GM12873 (cell line): ENCODE data around the gene RET.

Experiments
- CTCF ChIP-seq: IDR thresholded peaks from 2 replicates; pipeline ENCODE4 v1.5.1; 2012; ENCODE audit warnings: low read depth, mild to moderate bottlenecking, moderate library complexity, low read length, control low read depth; ENCODE audit not compliant: insufficient read depth; ENCODE audit errors: missing control alignments

Gene RET

GRCh38 chr10:43055217-43055616 lies 21.7 kb upstream of the RET start:
- no peak for TF ChIP-seq CTCF

GRCh38 chr10:43055991-43056567 lies 20.8 kb upstream of the RET start:
- TF ChIP-seq CTCF: no peak

- TF ChIP-seq CTCF: no peak
These were observed 20.3 kb upstream of the RET start for GRCh38 chr10:43056568-43057011.

- TF ChIP-seq CTCF: no peak
These were observed 19.6 kb upstream of the RET start for GRCh38 chr10:43057231-43057711.

- TF ChIP-seq CTCF: no peak
These were observed 19.0 kb upstream of the RET start for GRCh38 chr10:43057831-43058340.

- TF ChIP-seq CTCF: no peak
These were observed 18.0 kb upstream of the RET start for GRCh38 chr10:43058716-43059335.

- TF ChIP-seq CTCF: no peak
These were observed 17.5 kb upstream of the RET start for GRCh38 chr10:43059336-43059720.
